ENCODE data around the gene IL22. TPM values are rescaled to one million over a fixed set of nuclear protein-coding genes. Genes with fewer than 3 reads are reported as not detected.

The IL22 gene
- total RNA-seq, 4 donors from 2014 or later, result not detected

DNA sequence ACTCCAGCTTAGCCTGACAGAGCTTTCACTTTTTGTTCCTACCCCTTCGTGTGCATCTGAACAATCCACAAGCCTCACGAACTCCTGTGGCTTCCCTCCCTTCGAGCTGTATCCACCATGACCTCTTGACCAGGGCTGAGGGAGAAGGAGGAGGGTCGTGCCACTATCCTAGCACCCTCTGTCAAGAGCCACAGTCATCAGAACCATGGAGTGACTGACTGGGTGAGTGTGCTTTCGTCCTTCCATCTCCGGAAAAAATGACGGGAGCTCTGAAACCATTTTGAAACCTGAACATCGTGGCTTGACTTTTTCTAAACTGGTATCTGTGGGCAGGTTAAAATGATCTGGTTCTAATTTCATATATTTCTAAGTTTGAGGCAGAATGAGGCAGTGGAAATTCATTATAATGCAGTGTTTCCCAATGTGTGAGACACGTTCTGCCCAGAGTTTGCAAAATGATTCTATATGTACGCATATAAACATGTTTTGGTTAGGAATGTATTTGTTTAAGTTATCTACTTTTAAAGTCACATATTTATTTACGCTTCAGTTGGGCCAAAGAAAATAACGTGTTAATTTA lies 54.8 kb downstream of the IL22 start:
- H3K9me3 ChIP-seq, result no peaks in the 10 kb centered on the region
- DNase-seq (ENCODE audit: low spot score in 2 of 2), result no peak
- no peak overlapping the region for H3K27ac ChIP-seq
- 72 to 78% methylated on average over 12 of the region's 12 CpGs for WGBS, 2 donors
- TF ChIP-seq POLR2A (IDR thresholded peaks at IDR 0.05), result no peak
- H3K36me3 ChIP-seq, result no peaks in the 10 kb centered on the region
- H3K27me3 ChIP-seq, result no peaks in the 10 kb centered on the region
- H3K4me1 ChIP-seq, result no peaks in the 10 kb centered on the region
- H3K4me3 ChIP-seq, result no peak overlapping the region

Other genes with a start within 250 kb of the IL22 start
- gene IFNG, start 93.9 kb downstream of the IL22 start, total RNA-seq, result not detected
- not detected for gene IL26, start 27.8 kb downstream of the IL22 start, total RNA-seq
- 10 to 100 TPM; 11.2 to 49.8 (median 23.3) TPM for gene MDM1, start 78.8 kb upstream of the IL22 start, total RNA-seq